ENCODE data around the gene PRR20G. TPM values are rescaled to one million over a fixed set of nuclear protein-coding genes. Genes with fewer than 3 reads are reported as not detected.

The PRR20G gene
- total and polyA plus RNA-seq, 2 experiments from 2014 or later: 0.39 TPM; not detected in 1

GRCh38 chr3:127337001-127337400 is 49.2 kb upstream of the PRR20G start (continued):
- TF ChIP-seq REST (IDR thresholded peaks at IDR 0.05; ENCODE audit: unreplicated experiment) (no peak), JUNB (IDR thresholded peaks at IDR 0.05; ENCODE audit: unreplicated experiment) (no peak), CREB1 (CRISPR knock-in tag; IDR thresholded peaks at IDR 0.05; ENCODE audit: low read depth) (no peak), NANOG (IDR thresholded peaks at IDR 0.05; ENCODE audit: borderline replicate concordance) (no peak), EZH2 (IDR thresholded peaks at IDR 0.05; ENCODE audit: low read depth, unreplicated experiment) (no peak), STAT1 (IDR thresholded peaks at IDR 0.05; ENCODE audit: unreplicated experiment) (no peak), POLR2AphosphoS5 (IDR thresholded peaks at IDR 0.05; ENCODE audit: low read depth) (no peak)

GRCh38 chr3:127336101-127336500 is 48.3 kb upstream of the PRR20G start:
- Histone ChIP-seq H3K4me2 (no peak overlapping the region), H4K20me1 (replicated peaks; ENCODE audit: insufficient read depth) (no peaks in the 10 kb centered on the region), H3K79me2 (replicated peaks; ENCODE audit: insufficient read depth) (no peaks in the 10 kb centered on the region), H3F3A (replicated peaks; ENCODE audit: low read depth) (0 out of 2 replicates have a peak, but pooled peaks cover 4% of the 10 kb centered on the region), H3K27me3 (ENCODE audit: insufficient read depth) (peaks cover 11% of the 10 kb centered on the region), H2AFZ (no peak overlapping the region), H3K27ac (ENCODE audit: low read depth) (no peak overlapping the region), H3K4me3 (no peak overlapping the region), H3K36me3 (ENCODE audit: insufficient read depth) (no peaks in the 10 kb centered on the region), H3K9me2 (ENCODE audit: insufficient read depth) (0 out of 2 replicates have a peak, but pooled peaks cover 6% of the 10 kb centered on the region), H3K4me1 (ENCODE audit: insufficient read depth) (no peaks in the 10 kb centered on the region)
- peaks cover 8% of the 10 kb centered on the region for H3K27me3 Mint-ChIP-seq (ENCODE audit: insufficient read depth, low read depth, poor library complexity)
- ATAC-seq (no peak), DNase-seq (ENCODE audit: low spot score) (no peak)
- H3K36me3 Mint-ChIP-seq (ENCODE audit: low read depth): no peaks in the 10 kb centered on the region
- H3K27ac Mint-ChIP-seq: no peak overlapping the region
- H3K4me3 Mint-ChIP-seq: no peak overlapping the region
- H3K4me1 Mint-ChIP-seq: no peaks in the 10 kb centered on the region
- H3K9me3 Mint-ChIP-seq: peaks cover 30% of the 10 kb centered on the region
- TF ChIP-seq REST (IDR thresholded peaks at IDR 0.05; ENCODE audit: unreplicated experiment): no peak
- no peak for TF ChIP-seq EZH2phosphoT487 (IDR thresholded peaks at IDR 0.05; ENCODE audit: unreplicated experiment)
- no peak for TF ChIP-seq ZNF462 (CRISPR knock-in tag; IDR thresholded peaks at IDR 0.05)
- TF ChIP-seq CREB1 (CRISPR knock-in tag; IDR thresholded peaks at IDR 0.05; ENCODE audit: low read depth): no peak
- no peak for TF ChIP-seq CTCF (conservative IDR thresholded peaks at IDR 0.05; ENCODE audit: low read depth in 2 of 2)
- no peak for TF ChIP-seq EZH2 (IDR thresholded peaks at IDR 0.05; ENCODE audit: low read depth, unreplicated experiment)

All from GM23338 (cell line).